ENCODE data around the gene RAP1A. TPM values are rescaled to one million over a fixed set of nuclear protein-coding genes. Genes with fewer than 3 reads are reported as not detected.
A peak's percentile ranks its signal among the peaks of the same experiment; 100 is the strongest.

Gene RAP1A
- total RNA-seq, 1 experiment from 2014 or later = 25.4 TPM

GRCh38 chr1:111738133-111738435 lies 118.5 kb downstream of the RAP1A start:
- POLR2A ChIA-PET = interaction anchor here (0.9 to 1.9 kb wide), 9 partner anchors 9 to 230 kb away, joined by 3 to 6 read pairs (median 4); partner anchors contain the start of gene DDX20
- CTCF ChIA-PET = interaction anchor here (1.1 to 7.7 kb wide), 8 partner anchors 10 to 289 kb away, joined by 4 to 78 read pairs (median 18); partner anchors contain the start of genes ATP5PB and WDR77

DNA sequence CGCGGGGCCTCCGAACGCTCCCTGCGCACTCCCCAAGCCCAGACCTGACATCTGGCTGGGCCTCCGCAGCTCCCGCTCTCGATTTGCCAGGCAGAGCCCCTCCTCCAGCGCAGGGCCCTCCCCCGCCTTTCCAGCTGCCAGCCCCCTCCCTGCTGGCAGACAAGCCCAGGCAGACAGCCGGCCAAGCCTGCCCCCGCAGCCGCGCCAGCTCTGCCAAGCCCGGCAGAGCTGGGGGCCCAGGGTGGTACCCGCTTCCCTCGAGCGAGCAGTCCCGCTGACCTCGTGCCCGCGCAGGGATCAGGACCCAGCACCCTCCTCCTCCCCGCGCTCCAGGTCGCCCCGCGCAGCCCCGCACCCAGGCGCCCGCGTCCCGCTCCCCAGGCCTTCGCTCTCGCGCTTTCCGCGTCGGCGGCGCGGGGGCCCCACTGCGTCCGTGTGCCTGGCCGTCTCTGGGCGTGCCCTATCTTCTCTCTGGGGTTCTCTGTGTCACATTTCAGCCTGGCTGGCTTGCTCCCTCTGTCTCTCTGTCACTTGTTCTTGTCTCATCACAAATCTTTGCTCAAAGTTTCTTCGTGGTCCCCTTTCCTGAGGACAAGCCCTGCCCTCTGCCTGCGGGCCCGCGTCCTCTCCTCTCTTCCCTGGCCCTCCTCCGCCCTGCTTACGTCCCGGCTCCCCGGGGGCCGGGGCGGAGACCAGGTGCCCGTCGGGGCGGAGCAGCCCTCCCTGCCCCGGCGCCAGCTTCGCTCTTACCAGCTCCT lies 119.0 kb downstream of the RAP1A start:
- ATAC-seq = peak; percentile 12
- Mint-ChIP-seq H3K4me3 (no peak overlapping the region), H3K27me3 (ENCODE audit: low read depth) (peaks cover 23% of the 10 kb centered on the region), H3K4me1 (peaks cover 19% of the 10 kb centered on the region), H3K36me3 (no peaks in the 10 kb centered on the region; the same call in 1 of the 2 replicates), H3K27ac (peak overlapping the region; percentile 99), H3K9me3 (no peaks in the 10 kb centered on the region)
- ChIA-PET POLR2A (interaction anchor here (0.9 to 1.9 kb wide), 8 partner anchors 9 to 18 kb away, joined by 3 to 6 read pairs (median 4); partner anchors contain the start of gene DDX20), CTCF (interaction anchor here (1.1 to 7.7 kb wide), 12 partner anchors 10 to 289 kb away, joined by 3 to 78 read pairs (median 6); partner anchors contain the start of genes ATP5PB and WDR77)
- DNase-seq (ENCODE audit: low spot score) = peak; percentile 75
- TF ChIP-seq HMGA2 (CRISPR knock-in tag; IDR thresholded peaks at IDR 0.05) (no peak), ZNF138 (CRISPR knock-in tag; conservative IDR thresholded peaks at IDR 0.05) (no peak), ZMAT4 (CRISPR knock-in tag; IDR thresholded peaks at IDR 0.05) (no peak), JUN (CRISPR knock-in tag; IDR thresholded peaks at IDR 0.05) (no peak), USF2 (CRISPR knock-in tag; IDR thresholded peaks at IDR 0.05) (no peak), NFATC4 (CRISPR knock-in tag; IDR thresholded peaks at IDR 0.05) (no peak), E2F1 (CRISPR knock-in tag; IDR thresholded peaks at IDR 0.05) (peak; percentile 10; the same call in 1 of the 2 replicates), ZNF512 (CRISPR knock-in tag; IDR thresholded peaks at IDR 0.05; ENCODE audit: borderline replicate concordance) (no peak), PRRX2 (CRISPR knock-in tag; IDR thresholded peaks at IDR 0.05) (no peak), ATF2 (CRISPR knock-in tag; IDR thresholded peaks at IDR 0.05; ENCODE audit: borderline replicate concordance, low read depth) (no peak), E2F5 (CRISPR knock-in tag; IDR thresholded peaks at IDR 0.05) (peak; percentile 68; the same call in 1 of the 2 replicates), ZNF121 (CRISPR knock-in tag; IDR thresholded peaks at IDR 0.05) (no peak), USF1 (CRISPR knock-in tag; IDR thresholded peaks at IDR 0.05) (no peak), KAT7 (CRISPR knock-in tag; IDR thresholded peaks at IDR 0.05; ENCODE audit: borderline replicate concordance) (0 out of 2 replicates have a peak, but pooled peaks have one; percentile 75), NR2C2 (CRISPR knock-in tag; IDR thresholded peaks at IDR 0.05) (no peak), CBFB (CRISPR knock-in tag; IDR thresholded peaks at IDR 0.05; ENCODE audit: low read depth) (no peak)
- TF ChIP-seq, protein P1, sequence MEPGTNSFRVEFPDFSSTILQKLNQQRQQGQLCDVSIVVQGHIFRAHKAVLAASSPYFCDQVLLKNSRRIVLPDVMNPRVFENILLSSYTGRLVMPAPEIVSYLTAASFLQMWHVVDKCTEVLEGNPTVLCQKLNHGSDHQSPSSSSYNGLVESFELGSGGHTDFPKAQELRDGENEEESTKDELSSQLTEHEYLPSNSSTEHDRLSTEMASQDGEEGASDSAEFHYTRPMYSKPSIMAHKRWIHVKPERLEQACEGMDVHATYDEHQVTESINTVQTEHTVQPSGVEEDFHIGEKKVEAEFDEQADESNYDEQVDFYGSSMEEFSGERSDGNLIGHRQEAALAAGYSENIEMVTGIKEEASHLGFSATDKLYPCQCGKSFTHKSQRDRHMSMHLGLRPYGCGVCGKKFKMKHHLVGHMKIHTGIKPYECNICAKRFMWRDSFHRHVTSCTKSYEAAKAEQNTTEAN (CRISPR knock-in tag; IDR thresholded peaks at IDR 0.05) = 0 out of 2 replicates have a peak, but pooled peaks have one; percentile 8
- TF ChIP-seq, protein P2, sequence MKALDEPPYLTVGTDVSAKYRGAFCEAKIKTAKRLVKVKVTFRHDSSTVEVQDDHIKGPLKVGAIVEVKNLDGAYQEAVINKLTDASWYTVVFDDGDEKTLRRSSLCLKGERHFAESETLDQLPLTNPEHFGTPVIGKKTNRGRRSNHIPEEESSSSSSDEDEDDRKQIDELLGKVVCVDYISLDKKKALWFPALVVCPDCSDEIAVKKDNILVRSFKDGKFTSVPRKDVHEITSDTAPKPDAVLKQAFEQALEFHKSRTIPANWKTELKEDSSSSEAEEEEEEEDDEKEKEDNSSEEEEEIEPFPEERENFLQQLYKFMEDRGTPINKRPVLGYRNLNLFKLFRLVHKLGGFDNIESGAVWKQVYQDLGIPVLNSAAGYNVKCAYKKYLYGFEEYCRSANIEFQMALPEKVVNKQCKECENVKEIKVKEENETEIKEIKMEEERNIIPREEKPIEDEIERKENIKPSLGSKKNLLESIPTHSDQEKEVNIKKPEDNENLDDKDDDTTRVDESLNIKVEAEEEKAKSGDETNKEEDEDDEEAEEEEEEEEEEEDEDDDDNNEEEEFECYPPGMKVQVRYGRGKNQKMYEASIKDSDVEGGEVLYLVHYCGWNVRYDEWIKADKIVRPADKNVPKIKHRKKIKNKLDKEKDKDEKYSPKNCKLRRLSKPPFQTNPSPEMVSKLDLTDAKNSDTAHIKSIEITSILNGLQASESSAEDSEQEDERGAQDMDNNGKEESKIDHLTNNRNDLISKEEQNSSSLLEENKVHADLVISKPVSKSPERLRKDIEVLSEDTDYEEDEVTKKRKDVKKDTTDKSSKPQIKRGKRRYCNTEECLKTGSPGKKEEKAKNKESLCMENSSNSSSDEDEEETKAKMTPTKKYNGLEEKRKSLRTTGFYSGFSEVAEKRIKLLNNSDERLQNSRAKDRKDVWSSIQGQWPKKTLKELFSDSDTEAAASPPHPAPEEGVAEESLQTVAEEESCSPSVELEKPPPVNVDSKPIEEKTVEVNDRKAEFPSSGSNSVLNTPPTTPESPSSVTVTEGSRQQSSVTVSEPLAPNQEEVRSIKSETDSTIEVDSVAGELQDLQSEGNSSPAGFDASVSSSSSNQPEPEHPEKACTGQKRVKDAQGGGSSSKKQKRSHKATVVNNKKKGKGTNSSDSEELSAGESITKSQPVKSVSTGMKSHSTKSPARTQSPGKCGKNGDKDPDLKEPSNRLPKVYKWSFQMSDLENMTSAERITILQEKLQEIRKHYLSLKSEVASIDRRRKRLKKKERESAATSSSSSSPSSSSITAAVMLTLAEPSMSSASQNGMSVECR (CRISPR knock-in tag; IDR thresholded peaks at IDR 0.05; ENCODE audit: borderline replicate concordance) = 0 out of 2 replicates have a peak, but pooled peaks have one; percentile 24

More at GRCh38 chr1:111738133-111738435, 118.5 kb downstream of the RAP1A start:
- H3K4me3 Mint-ChIP-seq = no peak overlapping the region
- H3K27me3 Mint-ChIP-seq (ENCODE audit: low read depth) = peaks cover 23% of the 10 kb centered on the region
- no peaks in the 10 kb centered on the region; the same call in 1 of the 2 replicates for H3K36me3 Mint-ChIP-seq
- no peak; the same call in 1 of the 2 replicates for ATAC-seq
- H3K27ac Mint-ChIP-seq = peak overlapping the region; percentile 27
- H3K4me1 Mint-ChIP-seq = peaks cover 22% of the 10 kb centered on the region
- H3K9me3 Mint-ChIP-seq = no peaks in the 10 kb centered on the region
- DNase-seq (ENCODE audit: low spot score) = no peak
- no peak for TF ChIP-seq TP53 (CRISPR knock-in tag; IDR thresholded peaks at IDR 0.05)
- 0 out of 2 replicates have a peak, but pooled peaks have one; percentile 10 for TF ChIP-seq NFYB (CRISPR knock-in tag; conservative IDR thresholded peaks at IDR 0.05; ENCODE audit: low read depth)
- TF ChIP-seq CREB1 (CRISPR knock-in tag; IDR thresholded peaks at IDR 0.05) = no peak
